ENCODE results near the gene TYK2. TPM values are rescaled to one million over a fixed set of nuclear protein-coding genes. Genes with fewer than 3 reads are reported as not detected.
A peak's percentile ranks its signal among the peaks of the same experiment; 100 is the strongest.
"Not testable (repeated sequence)": the region's sequence is repeated elsewhere in the genome, so short reads cannot be mapped to it uniquely, and the experiment has no call there.

TYK2 gene
- total RNA-seq, 1 experiment from 2014 or later = 108 TPM

- DNase-seq = peak; percentile 99
- H2AFZ ChIP-seq (ENCODE audit: low read length) = peak within 1 kb of the TSS; percentile 93
These were observed 23.0 kb upstream of the TYK2 start, which contains the start of gene CDC37 for GRCh38 chr19:10403137-10404021. Gene CDC37 (minus strand): TSS chr19:10403542. CDS start chr19:10403479, 63 bp downstream.

GRCh38 chr19:10402441-10403038 is 22.2 kb upstream of the TYK2 start:
- no peaks in the 10 kb centered on the region for H3K27me3 ChIP-seq (ENCODE audit: low read length)
- H3K4me1 ChIP-seq (ENCODE audit: low read length) = peaks cover 29% of the 10 kb centered on the region
- peak overlapping the region; percentile 100 for H3K4me3 ChIP-seq (ENCODE audit: low read length)
- H3K4me2 ChIP-seq (ENCODE audit: low read depth, low read length, poor library complexity, severe bottlenecking) = peak overlapping the region; percentile 95
- peak overlapping the region; percentile 100 for H3K9ac ChIP-seq (ENCODE audit: low read length)
- peak; percentile 57 for DNase-seq
- H3K36me3 ChIP-seq (ENCODE audit: insufficient read depth, low read length) = peaks cover 4% of the 10 kb centered on the region
- H2AFZ ChIP-seq (ENCODE audit: low read length) = no peak overlapping the region
- no peaks in the 10 kb centered on the region for H3K9me3 ChIP-seq (ENCODE audit: low read length)
- peak overlapping the region; percentile 32 for H3K27ac ChIP-seq (ENCODE audit: low read length)
- H3K9me2 ChIP-seq (replicated peaks; ENCODE audit: insufficient read depth, low read length) = no peaks in the 10 kb centered on the region
- peaks cover 31% of the 10 kb centered on the region for H4K20me1 ChIP-seq (ENCODE audit: insufficient read depth, low read depth, low read length)
- peaks cover 52% of the 10 kb centered on the region for H3K79me2 ChIP-seq (ENCODE audit: low read length)

More at GRCh38 chr19:10403137-10404021, 23.0 kb upstream of the TYK2 start, which contains the start of gene CDC37:
- Histone ChIP-seq H3K36me3 (ENCODE audit: insufficient read depth, low read length) (peaks cover 4% of the 10 kb centered on the region), H3K4me3 (ENCODE audit: low read length) (peak within 1 kb of the TSS; percentile 100), H3K9me2 (replicated peaks; ENCODE audit: insufficient read depth, low read length) (no peaks in the 10 kb centered on the region), H3K27ac (ENCODE audit: low read length) (peak within 1 kb of the TSS; percentile 32), H3K79me2 (ENCODE audit: low read length) (peaks cover 44% of the 10 kb centered on the region), H3K27me3 (ENCODE audit: low read length) (no peaks in the 10 kb centered on the region), H3K4me2 (ENCODE audit: low read depth, low read length, poor library complexity, severe bottlenecking) (peak within 1 kb of the TSS; percentile 95), H3K4me1 (ENCODE audit: low read length) (peaks cover 29% of the 10 kb centered on the region), H3K9ac (ENCODE audit: low read length) (peak within 1 kb of the TSS; percentile 100), H3K9me3 (ENCODE audit: low read length) (no peaks in the 10 kb centered on the region), H4K20me1 (ENCODE audit: insufficient read depth, low read depth, low read length) (peaks cover 23% of the 10 kb centered on the region)

- no peak for DNase-seq
- Histone ChIP-seq H3K9me3 (ENCODE audit: low read length) (no peaks in the 10 kb centered on the region), H2AFZ (ENCODE audit: low read length) (no peak overlapping the region), H3K4me2 (ENCODE audit: low read depth, low read length, poor library complexity, severe bottlenecking) (no peak overlapping the region), H3K79me2 (ENCODE audit: low read length) (peaks cover 52% of the 10 kb centered on the region), H3K27ac (ENCODE audit: low read length) (no peak overlapping the region), H3K27me3 (ENCODE audit: low read length) (no peaks in the 10 kb centered on the region), H3K4me3 (ENCODE audit: low read length) (no peak overlapping the region), H4K20me1 (ENCODE audit: insufficient read depth, low read depth, low read length) (peaks cover 31% of the 10 kb centered on the region), H3K9ac (ENCODE audit: low read length) (no peak overlapping the region), H3K4me1 (ENCODE audit: low read length) (peaks cover 29% of the 10 kb centered on the region), H3K9me2 (replicated peaks; ENCODE audit: insufficient read depth, low read length) (no peaks in the 10 kb centered on the region), H3K36me3 (ENCODE audit: insufficient read depth, low read length) (peaks cover 4% of the 10 kb centered on the region)
These were observed 19.5 kb upstream of the TYK2 start for GRCh38 chr19:10399878-10400277.

GRCh38 chr19:10399340-10399739 is 19.0 kb upstream of the TYK2 start:
- not testable (repeated sequence) for H3K9ac ChIP-seq (ENCODE audit: low read length); H2AFZ ChIP-seq (ENCODE audit: low read length); DNase-seq; H3K4me3 ChIP-seq (ENCODE audit: low read length); H3K27me3 ChIP-seq (ENCODE audit: low read length); H3K9me2 ChIP-seq (replicated peaks; ENCODE audit: insufficient read depth, low read length); H3K9me3 ChIP-seq (ENCODE audit: low read length); H3K27ac ChIP-seq (ENCODE audit: low read length); H3K4me2 ChIP-seq (ENCODE audit: low read depth, low read length, poor library complexity, severe bottlenecking); H3K36me3 ChIP-seq (ENCODE audit: insufficient read depth, low read length)
- Histone ChIP-seq H4K20me1 (ENCODE audit: insufficient read depth, low read depth, low read length) (peaks cover 31% of the 10 kb centered on the region), H3K79me2 (ENCODE audit: low read length) (peaks cover 52% of the 10 kb centered on the region), H3K4me1 (ENCODE audit: low read length) (peaks cover 25% of the 10 kb centered on the region)

- Histone ChIP-seq H3K4me1 (ENCODE audit: low read length) (peaks cover 21% of the 10 kb centered on the region), H3K27me3 (ENCODE audit: low read length) (no peaks in the 10 kb centered on the region), H3K4me3 (ENCODE audit: low read length) (no peak overlapping the region), H3K9me3 (ENCODE audit: low read length) (no peaks in the 10 kb centered on the region), H3K27ac (ENCODE audit: low read length) (no peak overlapping the region), H3K9ac (ENCODE audit: low read length) (no peak overlapping the region), H3K36me3 (ENCODE audit: insufficient read depth, low read length) (peaks cover 4% of the 10 kb centered on the region), H3K9me2 (replicated peaks; ENCODE audit: insufficient read depth, low read length) (no peaks in the 10 kb centered on the region), H3K79me2 (ENCODE audit: low read length) (peaks cover 52% of the 10 kb centered on the region), H4K20me1 (ENCODE audit: insufficient read depth, low read depth, low read length) (peaks cover 31% of the 10 kb centered on the region), H3K4me2 (ENCODE audit: low read depth, low read length, poor library complexity, severe bottlenecking) (no peak overlapping the region), H2AFZ (ENCODE audit: low read length) (no peak overlapping the region)
- no peak for DNase-seq
These were observed 18.4 kb upstream of the TYK2 start for GRCh38 chr19:10398819-10399218.

- no peaks in the 10 kb centered on the region for H3K9me3 ChIP-seq (ENCODE audit: low read length)
- H3K4me3 ChIP-seq (ENCODE audit: low read length) = no peak overlapping the region
- peaks cover 4% of the 10 kb centered on the region for H3K36me3 ChIP-seq (ENCODE audit: insufficient read depth, low read length)
- H3K4me2 ChIP-seq (ENCODE audit: low read depth, low read length, poor library complexity, severe bottlenecking) = no peak overlapping the region
- H3K9me2 ChIP-seq (replicated peaks; ENCODE audit: insufficient read depth, low read length) = no peaks in the 10 kb centered on the region
- H3K4me1 ChIP-seq (ENCODE audit: low read length) = peaks cover 3% of the 10 kb centered on the region
- peaks cover 27% of the 10 kb centered on the region for H3K79me2 ChIP-seq (ENCODE audit: low read length)
- no peak overlapping the region for H3K9ac ChIP-seq (ENCODE audit: low read length)
- no peak for DNase-seq
- no peak overlapping the region for H2AFZ ChIP-seq (ENCODE audit: low read length)
- no peaks in the 10 kb centered on the region for H3K27me3 ChIP-seq (ENCODE audit: low read length)
- no peak overlapping the region for H3K27ac ChIP-seq (ENCODE audit: low read length)
- H4K20me1 ChIP-seq (ENCODE audit: insufficient read depth, low read depth, low read length) = peaks cover 19% of the 10 kb centered on the region
These were observed 15.5 kb upstream of the TYK2 start for GRCh38 chr19:10395917-10396316.

GRCh38 chr19:10395436-10395835 is 15.1 kb upstream of the TYK2 start:
- H3K9me2 ChIP-seq (replicated peaks; ENCODE audit: insufficient read depth, low read length) = no peaks in the 10 kb centered on the region
- H3K36me3 ChIP-seq (ENCODE audit: insufficient read depth, low read length) = peaks cover 4% of the 10 kb centered on the region
- no peaks in the 10 kb centered on the region for H3K27me3 ChIP-seq (ENCODE audit: low read length)
- H2AFZ ChIP-seq (ENCODE audit: low read length) = no peak overlapping the region
- peaks cover 17% of the 10 kb centered on the region for H4K20me1 ChIP-seq (ENCODE audit: insufficient read depth, low read depth, low read length)
- DNase-seq = no peak
- no peak overlapping the region for H3K27ac ChIP-seq (ENCODE audit: low read length)
- no peaks in the 10 kb centered on the region for H3K9me3 ChIP-seq (ENCODE audit: low read length)
- no peak overlapping the region for H3K9ac ChIP-seq (ENCODE audit: low read length)
- peaks cover 23% of the 10 kb centered on the region for H3K79me2 ChIP-seq (ENCODE audit: low read length)
- H3K4me2 ChIP-seq (ENCODE audit: low read depth, low read length, poor library complexity, severe bottlenecking) = no peak overlapping the region
- no peaks in the 10 kb centered on the region for H3K4me1 ChIP-seq (ENCODE audit: low read length)
- H3K4me3 ChIP-seq (ENCODE audit: low read length) = no peak overlapping the region

- Histone ChIP-seq H3K79me2 (ENCODE audit: low read length) (peaks cover 18% of the 10 kb centered on the region), H3K4me3 (ENCODE audit: low read length) (no peak overlapping the region), H3K36me3 (ENCODE audit: insufficient read depth, low read length) (peaks cover 2% of the 10 kb centered on the region)
These were observed 14.6 kb upstream of the TYK2 start for GRCh38 chr19:10395003-10395402.

More at GRCh38 chr19:10395003-10395402, 14.6 kb upstream of the TYK2 start:
- DNase-seq = no peak
- Histone ChIP-seq H3K9me3 (ENCODE audit: low read length) (no peaks in the 10 kb centered on the region), H3K9me2 (replicated peaks; ENCODE audit: insufficient read depth, low read length) (no peaks in the 10 kb centered on the region), H3K4me2 (ENCODE audit: low read depth, low read length, poor library complexity, severe bottlenecking) (no peak overlapping the region), H3K27me3 (ENCODE audit: low read length) (no peaks in the 10 kb centered on the region), H3K4me1 (ENCODE audit: low read length) (no peaks in the 10 kb centered on the region), H2AFZ (ENCODE audit: low read length) (no peak overlapping the region), H3K27ac (ENCODE audit: low read length) (no peak overlapping the region), H4K20me1 (ENCODE audit: insufficient read depth, low read depth, low read length) (peaks cover 19% of the 10 kb centered on the region), H3K9ac (ENCODE audit: low read length) (no peak overlapping the region)
